GM19468 (cell line): ENCODE results near the gene CTNS.
A peak's percentile ranks its signal among the peaks of the same experiment; 100 is the strongest.

Source experiments
- ATAC-seq: cut with Tn5 transposase; IDR thresholded peaks from one replicate; pipeline ENCODE4 v1.9.1; 2021; ENCODE audit warnings: mild to moderate bottlenecking, moderate library complexity, moderate number of reproducible peaks; ENCODE audit not compliant: unreplicated experiment; ENCODE audit errors: extremely low read depth

Gene CTNS

GRCh38 chr17:3636154-3636907, at the start of gene CTNS, which contains the start of gene SHPK:
CTNS (plus strand) TSS chr17:3636760; CDS start chr17:3640207, 3,447 bp downstream.
SHPK (minus strand) TSS chr17:3636250; CDS start chr17:3636219, 31 bp downstream.
- ATAC-seq, result peak; percentile 86

GRCh38 chr17:3589784-3590183, 46.8 kb upstream of the CTNS start:
- no peak for ATAC-seq

GRCh38 chr17:3590231-3590630, 46.3 kb upstream of the CTNS start:
- no peak for ATAC-seq

- ATAC-seq, result no peak
These were observed 45.8 kb upstream of the CTNS start for GRCh38 chr17:3590768-3591167.

GRCh38 chr17:3592216-3592860, 44.2 kb upstream of the CTNS start:
- ATAC-seq, result no peak

- no peak for ATAC-seq
These were observed 43.2 kb upstream of the CTNS start for GRCh38 chr17:3593384-3593783.

GRCh38 chr17:3594051-3594800, 42.3 kb upstream of the CTNS start:
- no peak for ATAC-seq

GRCh38 chr17:3594976-3595375, 41.6 kb upstream of the CTNS start:
- ATAC-seq, result no peak

GRCh38 chr17:3596804-3597464, 39.6 kb upstream of the CTNS start:
- no peak for ATAC-seq

GRCh38 chr17:3598078-3598477, 38.5 kb upstream of the CTNS start:
- ATAC-seq, result no peak

- ATAC-seq, result no peak
These were observed 35.9 kb upstream of the CTNS start for GRCh38 chr17:3600529-3601205.

GRCh38 chr17:3602499-3602898, 34.1 kb upstream of the CTNS start:
- no peak for ATAC-seq

GRCh38 chr17:3603119-3603869, 33.3 kb upstream of the CTNS start:
- no peak for ATAC-seq

- no peak for ATAC-seq
These were observed 32.7 kb upstream of the CTNS start for GRCh38 chr17:3603870-3604259.

- no peak for ATAC-seq
These were observed 26.9 kb upstream of the CTNS start for GRCh38 chr17:3609689-3610088.

- ATAC-seq, result no peak
These were observed 26.0 kb upstream of the CTNS start for GRCh38 chr17:3610523-3610922.

- no peak for ATAC-seq
These were observed 23.4 kb upstream of the CTNS start for GRCh38 chr17:3613124-3613523.

- ATAC-seq, result no peak
These were observed 21.2 kb upstream of the CTNS start for GRCh38 chr17:3615160-3615870.
